GM21367 (cell line): ENCODE data around the gene FSTL4.

ENCODE experiments used
- ATAC-seq: cut with Tn5 transposase; IDR thresholded peaks from one replicate; pipeline ENCODE4 v1.9.1; 2021; ENCODE audit not compliant: unreplicated experiment

FSTL4 gene

DNA sequence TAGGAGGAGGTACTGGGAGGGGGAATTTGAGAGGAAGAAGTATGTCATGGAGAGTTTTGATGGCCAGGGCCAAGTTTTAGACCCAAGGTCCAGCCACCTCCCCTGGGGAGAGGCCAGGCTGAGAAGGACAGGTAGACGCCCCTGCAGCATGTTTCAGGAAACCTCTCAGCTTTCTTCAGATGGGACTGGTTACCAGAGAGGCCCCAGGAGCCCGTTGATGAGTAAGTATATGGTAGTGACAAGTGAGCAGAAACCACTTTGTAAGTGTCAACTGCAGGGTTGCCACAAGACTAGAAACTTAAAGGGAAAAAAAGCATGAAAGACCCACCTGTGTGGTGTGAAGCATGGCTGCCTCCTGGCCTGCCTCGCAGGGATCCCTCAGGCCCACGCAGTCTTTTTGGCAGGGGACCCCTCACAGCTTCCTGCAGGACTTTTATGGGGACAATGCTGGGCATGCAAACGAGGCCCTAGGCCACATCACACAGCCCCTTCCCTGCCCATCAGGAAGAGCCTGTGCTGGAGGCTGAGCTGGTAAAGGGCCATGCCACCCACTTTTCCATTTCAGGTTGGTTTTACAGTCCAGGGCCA is 255.9 kb downstream of the FSTL4 start:
- no peak for ATAC-seq

DNA sequence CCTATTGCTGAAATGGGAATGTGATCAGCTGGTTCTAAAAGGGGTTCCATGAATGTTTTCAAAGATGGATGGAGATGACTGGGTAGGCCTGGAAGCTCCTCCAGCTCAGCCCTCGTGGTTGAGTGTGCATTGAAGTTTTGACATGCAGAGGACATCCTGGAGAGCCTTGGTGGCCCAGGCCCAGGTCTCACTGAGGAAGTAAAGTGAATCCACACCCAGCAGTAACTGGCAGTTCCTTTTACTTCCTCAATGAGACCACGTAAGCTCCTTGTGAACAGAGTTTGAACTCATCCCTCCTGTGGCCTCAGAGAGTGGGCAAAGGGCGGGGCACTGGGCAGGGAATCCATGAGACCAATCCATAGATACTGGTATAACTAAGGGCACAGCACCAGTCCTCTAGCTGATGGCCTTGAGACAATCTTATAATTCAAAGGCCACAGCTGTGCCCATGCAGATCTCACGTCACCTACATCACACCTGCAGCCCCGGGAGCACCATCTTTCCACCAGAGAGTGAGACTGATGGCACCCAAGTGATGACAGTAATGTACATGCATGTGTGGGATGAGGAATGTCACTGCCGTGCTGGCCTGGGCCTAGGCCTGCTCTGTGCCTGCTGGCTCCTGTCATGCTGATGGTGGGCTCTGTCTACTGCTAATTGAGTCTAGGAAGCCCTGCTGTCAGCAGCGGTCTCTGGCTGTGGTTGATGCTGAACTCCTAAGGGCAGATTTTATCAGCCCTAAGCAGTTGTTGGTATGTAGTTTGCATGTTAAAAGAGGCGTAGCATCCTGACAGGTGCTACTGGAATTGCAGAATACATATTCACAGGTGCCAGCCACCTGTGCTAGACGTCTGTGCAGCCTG is 257.8 kb downstream of the FSTL4 start:
- no peak for ATAC-seq

DNA sequence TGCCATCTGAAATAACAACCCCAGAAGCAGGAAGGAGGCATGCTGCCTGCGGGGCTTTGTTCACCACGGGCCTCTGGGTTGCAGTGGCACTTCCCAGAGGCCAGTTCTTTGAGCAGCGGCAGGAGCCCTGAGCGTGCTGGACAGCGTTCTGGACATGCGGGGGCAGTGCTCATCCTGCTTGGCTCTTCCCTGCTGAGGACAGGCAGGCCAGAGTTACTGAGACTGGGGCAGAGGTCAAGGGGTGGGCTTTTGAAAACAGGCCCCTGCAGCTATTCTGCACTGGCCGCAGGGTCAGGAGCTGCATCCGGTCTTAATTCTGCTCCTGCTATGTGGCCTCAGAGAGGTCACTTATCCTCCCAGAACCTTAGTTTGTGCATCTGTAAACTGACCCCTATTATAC is 258.6 kb downstream of the FSTL4 start:
- ATAC-seq: no peak

DNA sequence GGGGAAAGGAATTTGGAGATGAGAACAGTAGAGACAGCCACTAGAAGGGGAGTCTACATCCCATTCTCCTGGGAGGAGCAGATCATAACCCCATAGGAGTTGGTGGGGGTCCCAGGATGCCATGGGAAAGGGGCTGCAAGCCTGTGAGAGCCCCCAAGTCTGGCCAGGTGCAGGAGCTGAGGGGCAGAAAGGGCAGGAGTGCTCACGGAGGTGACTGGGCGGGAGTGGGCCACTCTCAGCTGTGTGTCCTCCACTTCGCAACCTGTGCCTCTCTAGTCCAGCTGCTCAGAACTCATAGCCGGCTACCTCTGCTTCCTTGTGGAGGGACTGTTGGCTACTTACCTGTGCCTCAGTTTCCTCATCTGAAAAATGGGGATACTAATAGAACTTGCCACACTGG is 263.9 kb downstream of the FSTL4 start:
- no peak for ATAC-seq

DNA sequence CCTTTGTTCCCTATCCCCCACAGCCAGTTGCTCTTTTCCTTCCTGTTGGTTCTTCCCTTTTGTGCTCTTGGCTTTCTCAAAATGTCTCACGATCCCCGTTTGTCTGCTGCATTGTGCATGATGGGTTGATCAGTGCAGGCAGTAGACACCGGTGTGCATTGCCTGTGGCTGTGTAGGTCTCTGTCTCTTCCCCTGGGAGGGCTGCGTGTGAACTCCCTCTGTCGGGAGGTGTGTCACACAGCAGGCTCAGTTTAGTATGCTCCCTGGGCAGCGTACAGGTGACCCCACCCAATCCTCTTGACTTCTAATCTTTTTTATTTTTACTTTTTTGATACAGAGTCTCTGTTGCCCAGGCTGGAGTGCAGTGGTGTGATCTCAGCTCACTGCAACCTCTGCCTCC is 265.3 kb downstream of the FSTL4 start:
- ATAC-seq: no peak

DNA sequence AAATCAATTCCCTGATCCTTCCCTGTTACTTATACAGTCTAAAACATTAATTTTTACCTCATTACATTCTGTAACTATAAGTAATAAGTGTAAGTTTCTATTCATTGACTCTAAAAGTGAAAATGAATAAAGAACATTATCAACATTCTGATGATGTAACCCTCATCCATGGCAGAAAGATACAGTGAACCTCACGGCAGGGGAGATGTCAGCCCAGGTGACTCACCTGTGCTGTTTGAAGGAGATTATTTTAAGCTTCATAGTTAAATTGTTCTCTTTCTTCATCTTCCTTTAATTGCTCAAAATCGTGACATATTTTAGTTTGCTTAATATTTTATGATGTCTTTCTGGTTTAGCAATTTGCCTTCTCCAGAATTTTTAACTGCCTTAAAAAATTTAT is 268.1 kb downstream of the FSTL4 start:
- no peak for ATAC-seq

DNA sequence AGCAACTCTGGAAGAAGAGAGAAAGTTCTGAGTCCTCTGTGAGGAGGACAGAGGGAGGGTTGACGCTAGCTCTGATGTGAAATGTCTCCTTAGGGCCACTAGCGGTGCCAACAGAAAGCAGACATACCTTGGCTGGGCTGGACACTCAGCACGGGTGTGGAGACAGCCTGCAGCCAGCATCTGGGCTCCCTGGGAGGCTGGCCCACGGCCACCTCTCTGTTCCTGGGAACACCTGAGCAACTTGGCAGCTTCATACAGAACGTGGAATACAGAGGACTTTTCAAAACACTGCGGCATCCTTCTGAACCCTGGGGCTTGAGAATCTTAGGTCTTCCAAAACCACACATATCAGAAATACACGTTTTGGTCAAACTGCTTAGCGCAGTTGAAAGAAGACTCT is 269.1 kb downstream of the FSTL4 start:
- no peak for ATAC-seq

DNA sequence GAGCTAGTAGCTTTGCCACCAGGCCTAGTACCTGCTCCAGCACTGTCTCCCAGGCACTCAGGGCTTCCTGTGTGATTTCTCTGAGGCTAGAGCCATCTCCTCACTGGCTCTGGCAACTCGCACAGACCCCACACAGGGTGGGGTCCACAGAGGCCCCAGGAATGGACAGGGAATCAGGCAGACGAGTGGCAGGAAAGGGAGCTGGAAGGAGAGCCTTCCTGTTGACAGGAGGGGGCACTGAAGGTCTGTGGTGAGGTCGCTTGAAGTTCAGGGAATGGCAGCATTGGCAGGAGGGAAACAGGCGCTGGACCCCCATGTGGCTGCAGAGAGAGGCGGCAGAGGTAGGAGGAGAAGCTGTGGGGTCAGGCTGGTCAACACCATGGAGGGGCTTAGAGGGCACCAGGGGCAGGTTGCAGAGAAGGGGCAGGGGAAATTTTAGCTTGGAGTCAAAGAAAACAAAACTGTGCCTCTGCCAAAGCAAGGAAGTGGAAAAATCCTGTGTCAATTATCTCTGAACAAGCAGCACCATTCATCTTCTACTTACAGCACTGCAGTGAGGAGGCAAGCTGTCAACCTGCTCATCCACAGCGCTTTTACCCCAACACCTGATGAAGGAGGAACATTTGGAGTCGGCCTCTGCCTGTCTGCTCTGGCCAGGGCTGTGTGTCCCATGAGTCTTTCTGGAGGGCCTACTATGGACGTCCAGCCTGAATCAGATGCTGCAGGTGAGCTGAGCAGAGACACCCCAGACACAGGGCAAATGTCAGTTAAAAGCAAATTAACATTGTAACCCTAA is 270.2 kb downstream of the FSTL4 start:
- ATAC-seq: no peak

DNA sequence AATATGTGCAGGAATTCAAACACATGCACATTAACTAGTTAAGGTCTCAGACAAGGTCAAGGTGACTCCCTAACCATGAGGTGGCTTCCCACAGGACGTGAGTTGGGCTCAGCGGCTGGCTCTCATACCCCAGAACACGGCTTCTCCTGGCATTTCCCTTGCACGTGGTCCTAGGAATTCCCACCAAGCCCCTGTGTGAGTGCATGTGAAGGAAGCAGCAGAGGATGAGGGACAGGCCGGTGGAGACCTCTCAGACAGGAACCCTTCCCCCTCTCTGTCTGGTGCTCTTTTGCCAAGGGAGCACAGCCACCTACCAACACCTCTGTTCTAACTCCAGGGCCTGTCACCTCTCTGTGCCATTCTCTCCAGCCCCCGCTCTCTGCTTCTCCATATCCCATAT is 271.0 kb downstream of the FSTL4 start:
- no peak for ATAC-seq

DNA sequence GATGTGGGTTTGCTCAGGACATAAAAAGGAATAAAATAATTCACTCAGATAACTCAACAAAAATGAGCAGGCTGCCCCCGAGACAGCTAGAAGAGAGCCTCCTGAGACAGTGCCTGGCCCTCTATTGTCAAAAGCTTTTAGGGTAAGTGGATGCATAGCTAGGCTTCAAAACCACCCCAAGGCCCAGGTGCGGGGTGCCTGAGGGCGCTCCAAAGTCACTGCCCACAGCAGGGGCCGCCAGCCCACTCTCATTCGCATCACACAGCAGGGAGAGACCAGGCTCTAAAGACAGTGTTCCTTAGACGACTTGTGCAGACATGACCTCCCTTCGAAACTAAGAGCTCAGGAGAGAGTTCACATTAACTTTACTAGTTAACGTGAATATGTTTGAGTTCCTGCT is 271.5 kb downstream of the FSTL4 start:
- ATAC-seq: no peak

DNA sequence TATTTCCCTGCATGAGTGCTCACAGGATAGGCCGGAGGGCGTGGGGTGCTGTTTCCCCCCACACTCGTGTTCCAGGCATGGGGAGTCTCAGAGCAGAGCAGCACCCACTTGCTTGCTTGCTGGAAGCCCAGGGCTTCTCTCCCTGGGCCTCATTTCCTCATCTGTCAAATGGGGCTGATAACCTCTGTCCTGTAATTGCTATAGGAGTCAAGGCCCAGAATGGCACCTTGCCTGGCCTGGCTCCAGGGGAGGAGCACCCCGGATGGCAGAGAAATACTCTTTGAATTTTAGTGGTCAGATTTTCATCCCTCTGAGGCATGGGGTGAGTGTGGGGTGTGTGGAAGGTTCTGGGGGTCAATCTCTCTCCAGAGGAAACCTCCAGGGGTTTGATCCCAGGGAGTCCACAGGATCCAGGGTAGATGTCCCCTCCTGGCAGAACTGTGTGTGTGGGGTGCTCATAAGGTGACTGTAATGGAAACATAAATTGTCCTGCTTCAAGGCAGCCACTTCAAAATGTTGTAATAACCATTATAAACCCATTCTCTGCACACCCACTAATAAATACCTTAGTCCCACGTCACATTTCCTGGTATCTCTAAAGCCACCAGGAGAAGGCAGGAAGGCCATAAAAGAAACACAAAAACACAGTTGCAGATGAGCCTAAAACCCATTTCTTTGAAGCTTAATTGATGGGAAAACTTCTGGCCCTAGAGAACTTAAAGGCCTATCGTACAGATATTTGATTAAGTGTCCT is 272.2 kb downstream of the FSTL4 start:
- no peak for ATAC-seq

DNA sequence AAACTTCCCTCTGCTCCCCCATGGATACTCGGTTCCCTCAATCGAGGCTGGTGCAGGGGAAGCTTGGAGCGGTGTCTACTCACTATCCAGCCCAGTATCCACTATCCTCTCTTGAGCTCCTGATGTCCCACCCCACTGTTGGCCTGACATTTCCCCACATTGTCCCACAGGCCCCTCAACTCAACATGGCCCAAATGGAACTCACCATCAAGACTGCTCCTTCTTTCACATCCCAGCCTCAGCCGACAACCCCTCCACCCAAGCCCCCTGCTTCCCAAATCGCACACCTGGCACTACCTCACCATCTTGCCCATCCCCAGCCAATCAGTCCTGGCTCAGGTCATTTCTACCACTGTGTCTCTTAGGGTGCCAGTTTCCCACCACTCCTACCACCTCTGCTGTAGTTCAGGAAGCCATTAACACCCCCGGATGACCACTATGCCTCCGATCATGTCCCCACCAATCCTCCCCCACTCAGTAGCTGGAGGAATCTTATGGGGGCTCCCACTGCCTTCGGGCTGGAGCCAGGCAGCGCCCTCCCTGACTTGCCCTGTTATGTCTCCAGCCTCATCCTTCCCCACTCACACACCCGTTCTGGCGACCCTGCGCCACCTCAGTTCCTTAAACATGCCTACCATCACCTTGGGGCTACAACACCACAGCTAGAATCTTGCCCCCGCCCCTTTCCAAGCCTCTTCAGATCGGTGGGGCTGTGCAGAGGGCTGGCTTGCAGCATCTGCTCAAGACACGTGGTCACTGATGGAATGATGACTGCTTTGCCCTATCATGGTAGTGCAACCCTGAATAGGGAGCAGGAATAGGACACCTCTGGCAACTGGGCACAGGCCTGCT is 273.6 kb downstream of the FSTL4 start:
- ATAC-seq: no peak

DNA sequence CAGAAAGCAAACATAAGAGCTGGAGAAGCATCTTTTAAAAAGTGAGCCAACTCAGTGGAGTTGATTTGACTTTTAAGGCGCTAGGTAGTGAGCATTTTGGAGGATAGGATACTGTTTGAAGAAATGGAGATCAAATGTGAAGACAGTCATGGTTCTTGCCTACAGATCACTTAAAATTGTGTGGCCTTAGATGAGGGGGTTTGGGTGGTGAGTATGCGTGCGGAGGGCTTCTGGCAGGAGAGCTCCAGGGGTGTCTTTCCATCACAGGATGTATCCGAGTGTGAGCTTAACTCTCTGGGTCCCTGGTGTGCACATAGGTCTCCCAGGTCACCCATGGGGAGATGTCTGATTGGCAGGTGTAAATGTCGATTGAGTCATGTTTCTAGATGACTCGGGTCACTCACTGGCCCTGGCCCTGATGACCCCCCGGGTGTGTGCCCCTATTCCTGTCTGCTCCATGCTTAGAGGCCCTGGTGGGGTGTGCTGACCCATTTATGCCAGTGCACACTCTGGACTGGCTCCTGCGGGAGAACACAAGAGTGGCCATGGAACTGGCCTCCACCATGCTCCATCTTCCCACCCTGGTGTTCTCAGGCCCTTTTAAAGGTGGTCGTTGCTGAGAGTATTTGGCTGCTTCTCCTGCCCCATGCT is 274.4 kb downstream of the FSTL4 start:
- no peak for ATAC-seq

DNA sequence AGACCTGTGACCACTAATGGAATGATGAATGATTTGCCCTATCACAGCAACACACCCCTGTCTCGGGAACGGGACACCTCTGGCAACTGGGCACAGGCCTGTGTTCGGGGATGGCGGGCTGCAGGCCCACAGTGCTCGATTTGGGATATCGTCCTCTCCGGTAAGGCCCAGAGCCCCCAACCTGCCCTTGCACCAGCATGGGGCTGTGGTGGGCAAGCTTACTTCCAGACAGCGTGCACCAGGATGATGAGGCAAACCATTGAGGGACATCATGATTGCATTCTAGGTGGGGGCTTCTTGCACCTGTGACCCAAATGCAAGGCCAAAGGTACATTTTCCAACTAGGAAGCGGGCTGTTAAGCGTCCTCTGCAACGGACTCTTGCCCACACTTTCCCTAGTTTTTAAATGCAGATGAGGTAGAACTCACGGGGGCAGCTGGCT is 275.4 kb downstream of the FSTL4 start:
- ATAC-seq: no peak

DNA sequence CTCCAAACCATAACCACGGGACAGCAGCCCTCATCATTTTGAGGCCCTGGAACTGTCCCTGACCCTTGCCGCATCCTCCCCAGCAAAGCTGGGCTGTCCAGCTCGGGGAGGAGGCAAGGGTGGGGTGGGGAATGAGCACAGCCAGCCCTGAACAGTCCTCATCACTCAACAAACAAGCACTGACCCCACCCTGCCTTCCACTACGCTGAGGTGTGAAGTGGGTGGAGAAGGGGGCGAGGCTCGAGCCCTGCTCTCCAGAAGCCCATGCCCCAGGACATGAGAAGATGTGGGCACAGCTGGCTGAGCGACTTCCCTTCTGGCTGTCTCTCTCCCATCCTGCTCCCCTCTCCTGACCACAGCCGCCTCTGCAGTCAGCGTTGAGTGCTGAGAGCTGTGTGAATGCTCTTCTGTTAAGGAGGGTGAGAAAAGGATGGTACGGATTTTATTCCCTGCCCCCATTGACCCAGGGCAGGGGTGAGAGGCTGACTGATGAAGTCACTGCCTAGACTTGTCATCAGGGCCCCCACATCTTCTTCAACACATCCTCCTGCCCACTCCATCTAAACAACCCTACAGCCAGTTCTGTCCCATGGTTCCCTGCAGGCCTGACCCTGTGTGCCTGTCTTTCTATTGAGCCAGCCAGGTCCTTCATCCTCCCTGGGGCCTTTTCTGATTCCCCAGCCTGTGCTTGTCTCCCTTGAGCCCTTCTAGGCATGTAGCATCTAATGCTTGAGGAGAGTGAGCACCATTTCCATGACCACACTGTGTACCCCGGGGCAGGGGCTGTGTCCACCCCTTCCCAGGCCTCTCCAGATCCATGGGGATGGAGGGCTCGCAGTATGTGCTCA is 276.0 kb downstream of the FSTL4 start:
- no peak for ATAC-seq

DNA sequence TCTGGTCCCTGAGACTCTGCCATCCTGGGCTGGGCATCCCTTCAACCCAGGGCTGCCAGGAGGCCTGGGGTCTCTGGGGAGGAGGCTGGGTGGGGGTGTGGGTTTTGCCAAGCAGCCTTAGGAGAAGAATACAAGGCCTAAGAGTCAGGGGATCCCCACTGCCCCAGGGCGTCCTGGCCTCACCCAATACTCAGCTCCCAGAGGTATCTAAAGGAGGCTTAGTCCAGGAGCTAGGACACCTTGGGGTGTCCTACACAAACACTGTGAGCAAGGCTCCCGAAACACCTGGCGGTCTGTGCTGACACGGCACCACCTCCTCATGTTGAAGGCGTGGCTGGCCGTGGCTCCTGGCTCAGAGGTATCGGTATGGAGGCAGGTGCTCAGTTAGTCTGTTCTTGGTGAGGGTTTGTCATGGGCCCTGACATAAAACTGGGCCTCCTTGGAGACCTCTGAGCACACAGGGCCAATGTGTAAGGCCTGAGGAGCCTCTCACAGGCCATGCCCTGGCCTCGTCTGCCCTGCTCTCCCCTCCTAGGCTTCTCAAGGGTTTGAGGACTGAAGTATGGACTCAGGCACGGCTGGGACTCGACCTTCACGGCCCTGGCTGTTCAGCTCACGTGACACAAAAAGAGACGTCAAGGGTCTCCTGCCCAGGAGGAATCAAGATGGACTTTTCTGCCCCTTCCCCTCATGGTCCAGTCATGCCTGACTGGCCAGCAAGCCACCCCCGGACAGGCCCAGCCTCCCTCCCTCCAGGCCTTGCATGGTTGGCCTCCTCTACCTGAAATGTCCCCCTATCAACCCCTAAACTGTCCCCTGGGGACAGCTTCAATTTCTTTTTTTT is 277.3 kb downstream of the FSTL4 start:
- no peak for ATAC-seq

DNA sequence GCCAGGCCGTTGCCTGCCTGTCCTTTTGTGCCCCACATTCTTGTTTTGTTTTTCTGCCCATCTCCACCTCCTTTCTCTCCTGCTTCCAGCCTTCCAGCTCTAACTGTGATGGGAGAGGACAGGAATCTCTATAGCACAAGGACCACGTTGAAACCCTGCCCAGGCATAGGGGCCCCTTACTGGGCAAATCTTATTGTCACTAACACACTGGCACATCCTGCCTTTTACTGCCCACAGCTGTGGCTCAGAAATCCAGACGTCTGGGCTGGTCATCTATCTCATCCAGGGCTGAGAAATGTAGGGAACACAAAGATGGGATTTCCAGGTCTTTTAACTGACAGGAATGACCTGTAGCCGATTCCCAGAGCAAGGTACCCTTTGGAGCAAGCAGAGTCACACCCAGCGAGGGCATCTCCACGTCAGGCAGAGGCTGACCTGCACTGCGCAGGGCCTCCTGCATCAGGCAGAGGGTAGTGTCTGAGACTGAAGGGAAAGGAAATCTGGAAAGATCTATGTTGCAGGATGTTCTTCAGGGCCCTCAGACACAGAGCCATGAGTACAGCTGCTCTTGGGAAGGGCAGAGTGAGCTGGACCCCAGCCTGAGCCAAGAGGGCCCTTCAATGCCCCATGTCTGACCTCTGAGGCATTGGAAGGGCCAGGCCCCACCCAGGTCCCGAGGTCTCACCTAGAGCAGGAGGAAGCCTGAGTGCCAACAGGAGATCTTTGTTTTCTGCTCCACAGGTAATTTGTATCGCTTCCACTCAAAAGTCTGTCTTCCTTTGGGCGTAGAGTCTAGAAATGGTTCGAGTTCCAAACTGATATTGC is 278.8 kb downstream of the FSTL4 start:
- no peak for ATAC-seq
